Choroid plexus epithelial cell (primary cell): ENCODE data around the gene CPNE5.
"Not testable (repeated sequence)": the region's sequence is repeated elsewhere in the genome, so short reads cannot be mapped to it uniquely, and the experiment has no call there.

Experiments
- DNase-seq: peaks from one replicate; pipeline ENCODE4 v3.0.0-alpha.2; 2010; ENCODE audit warnings: low read depth
- H3K4me3 ChIP-seq: 2 replicates; pipeline ENCODE4 v1.5.1; 2011; ENCODE audit warnings: low read depth, mild to moderate bottlenecking, control low read depth, low read length, moderate library complexity
- CTCF ChIP-seq: conservative IDR thresholded peaks from 2 replicates; pipeline ENCODE4 v1.5.1; 2011; ENCODE audit warnings: low read depth, mild to moderate bottlenecking, control low read depth, inconsistent platforms, low read length, moderate library complexity

CPNE5 gene

GRCh38 chr6:36715469-36715868 lies 123.8 kb downstream of the CPNE5 start:
- no peak for DNase-seq
- no peak for TF ChIP-seq CTCF
- H3K4me3 ChIP-seq = no peak overlapping the region

GRCh38 chr6:36714511-36714910 lies 124.7 kb downstream of the CPNE5 start:
- no peak for DNase-seq

GRCh38 chr6:36713846-36714245 lies 125.4 kb downstream of the CPNE5 start:
- no peak overlapping the region for H3K4me3 ChIP-seq
- no peak for TF ChIP-seq CTCF
- DNase-seq = no peak

More at GRCh38 chr6:36714511-36714910, 124.7 kb downstream of the CPNE5 start:
- TF ChIP-seq CTCF = no peak
- no peak overlapping the region for H3K4me3 ChIP-seq

- H3K4me3 ChIP-seq = no peak overlapping the region
- no peak for DNase-seq
- TF ChIP-seq CTCF = no peak
Measured at GRCh38 chr6:36712816-36713215, 126.4 kb downstream of the CPNE5 start.

GRCh38 chr6:36706339-36706738 lies 132.9 kb downstream of the CPNE5 start:
- no peak overlapping the region for H3K4me3 ChIP-seq
- no peak for DNase-seq
- no peak for TF ChIP-seq CTCF

- not testable (repeated sequence) for DNase-seq, H3K4me3 ChIP-seq
Measured at GRCh38 chr6:36704961-36705577, 134.2 kb downstream of the CPNE5 start.

- TF ChIP-seq CTCF = no peak
- H3K4me3 ChIP-seq = no peak overlapping the region
- no peak for DNase-seq
Measured at GRCh38 chr6:36703982-36704381, 135.3 kb downstream of the CPNE5 start.
